Measurements from ENCODE around the gene STIM2. TPM values are rescaled to one million over a fixed set of nuclear protein-coding genes. Genes with fewer than 3 reads are reported as not detected.

Gene STIM2
- total RNA-seq, 6 experiments from 2014 or later = 9.1 to 14.6 (median 9.6) TPM

DNA sequence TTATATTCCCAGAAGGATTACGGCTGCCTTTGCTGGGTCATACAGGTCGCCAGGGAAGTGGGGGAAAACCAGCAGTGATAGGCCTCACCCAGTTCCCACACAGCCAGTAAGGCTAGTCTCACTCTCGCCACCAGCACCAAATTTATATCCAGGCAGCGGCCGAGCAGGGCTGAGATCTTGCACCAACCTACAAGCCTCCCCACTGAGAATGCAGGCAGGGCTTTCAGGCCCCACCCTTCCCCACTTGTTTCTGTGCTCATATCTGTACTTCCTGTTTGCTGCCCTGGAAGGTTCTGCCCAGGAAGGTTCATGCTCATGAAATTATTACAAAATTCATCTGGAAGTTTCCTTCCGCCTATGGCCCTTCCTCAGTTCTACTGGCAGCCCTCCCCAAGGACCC lies 179.7 kb downstream of the STIM2 start:
- Histone ChIP-seq H3K4me3 (no peak overlapping the region), H3K27me3 (no peaks in the 10 kb centered on the region), H3K27ac (no peak overlapping the region), H3K4me1 (peaks cover 0 to 16% (median 0%) of the 10 kb centered on the region in 4 donors), H3K36me3 (no peaks in the 10 kb centered on the region), H3K9me3 (no peaks in the 10 kb centered on the region)
- 73% methylated on average over 6 of the region's 6 CpGs for WGBS (ENCODE audit: insufficient coverage, low coverage, low lambda C conversion rate, missing lambda C conversion rate)
- DNase-seq = no peak
- ATAC-seq = peak in 2 of 4 donors; percentile 37 to 47
- intact Hi-C loops (cut with DNase I) = no loop called here
- TF ChIP-seq, protein P1, sequence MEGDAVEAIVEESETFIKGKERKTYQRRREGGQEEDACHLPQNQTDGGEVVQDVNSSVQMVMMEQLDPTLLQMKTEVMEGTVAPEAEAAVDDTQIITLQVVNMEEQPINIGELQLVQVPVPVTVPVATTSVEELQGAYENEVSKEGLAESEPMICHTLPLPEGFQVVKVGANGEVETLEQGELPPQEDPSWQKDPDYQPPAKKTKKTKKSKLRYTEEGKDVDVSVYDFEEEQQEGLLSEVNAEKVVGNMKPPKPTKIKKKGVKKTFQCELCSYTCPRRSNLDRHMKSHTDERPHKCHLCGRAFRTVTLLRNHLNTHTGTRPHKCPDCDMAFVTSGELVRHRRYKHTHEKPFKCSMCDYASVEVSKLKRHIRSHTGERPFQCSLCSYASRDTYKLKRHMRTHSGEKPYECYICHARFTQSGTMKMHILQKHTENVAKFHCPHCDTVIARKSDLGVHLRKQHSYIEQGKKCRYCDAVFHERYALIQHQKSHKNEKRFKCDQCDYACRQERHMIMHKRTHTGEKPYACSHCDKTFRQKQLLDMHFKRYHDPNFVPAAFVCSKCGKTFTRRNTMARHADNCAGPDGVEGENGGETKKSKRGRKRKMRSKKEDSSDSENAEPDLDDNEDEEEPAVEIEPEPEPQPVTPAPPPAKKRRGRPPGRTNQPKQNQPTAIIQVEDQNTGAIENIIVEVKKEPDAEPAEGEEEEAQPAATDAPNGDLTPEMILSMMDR (IDR thresholded peaks at IDR 0.05) = no peak
- TF ChIP-seq POLR2A (IDR thresholded peaks at IDR 0.05) = no peak

DNA sequence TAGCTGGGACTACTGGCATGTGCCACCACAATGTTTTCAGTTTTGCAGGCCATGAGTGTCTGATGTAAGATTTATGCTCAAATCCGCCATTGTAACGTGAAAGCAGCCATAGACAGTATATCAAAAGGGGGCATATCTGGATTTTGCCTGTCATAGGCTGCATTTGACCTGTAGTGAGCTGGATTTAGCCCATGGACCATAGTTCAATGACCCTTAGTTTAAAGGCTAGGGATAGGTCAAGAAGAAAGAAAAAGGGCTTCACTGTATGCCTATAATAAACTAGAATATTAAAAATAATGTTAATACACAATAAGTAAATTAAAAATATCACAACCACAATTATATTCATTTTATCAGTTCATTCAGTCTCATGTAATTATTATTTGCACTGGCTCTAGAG lies 181.8 kb downstream of the STIM2 start:
- H3K27me3 ChIP-seq = no peaks in the 10 kb centered on the region
- no peak for DNase-seq
- no peak overlapping the region for H3K4me3 ChIP-seq
- intact Hi-C loops (cut with DNase I) = no loop called here
- no peak overlapping the region for H3K27ac ChIP-seq
- H3K4me1 ChIP-seq = peaks cover 0 to 34% (median 2%) of the 10 kb centered on the region in 4 donors
- no peak for TF ChIP-seq POLR2A (IDR thresholded peaks at IDR 0.05)
- TF ChIP-seq, protein P1 (IDR thresholded peaks at IDR 0.05) = no peak
- no peaks in the 10 kb centered on the region for H3K36me3 ChIP-seq
- no peaks in the 10 kb centered on the region for H3K9me3 ChIP-seq
- 80% methylated on average over 2 of the region's 2 CpGs for WGBS (ENCODE audit: insufficient coverage, low coverage, low lambda C conversion rate, missing lambda C conversion rate)
- ATAC-seq = no peak

DNA sequence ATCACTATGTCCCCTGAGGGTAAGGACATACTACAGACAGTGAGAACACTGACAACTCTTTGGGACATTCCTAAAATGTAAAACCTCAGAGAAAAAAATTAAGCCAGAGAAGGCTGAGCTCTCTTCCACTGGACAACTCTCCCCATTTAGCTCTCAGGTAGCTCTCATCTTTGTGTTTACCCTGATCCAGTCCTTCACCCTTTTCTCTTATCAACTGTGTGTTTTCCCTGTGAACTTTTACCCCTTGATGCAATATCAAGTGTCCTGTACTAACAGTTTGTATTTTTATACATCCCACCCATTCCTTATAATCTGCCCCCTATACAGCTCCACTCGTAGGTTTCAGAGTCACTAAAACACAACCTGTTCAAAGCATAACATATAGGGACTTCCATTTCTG lies 182.6 kb downstream of the STIM2 start:
- intact Hi-C loops (cut with DNase I) = no loop called here
- Histone ChIP-seq H3K4me3 (no peak overlapping the region), H3K36me3 (no peaks in the 10 kb centered on the region), H3K27ac (no peak overlapping the region), H3K4me1 (peaks cover 0 to 35% (median 2%) of the 10 kb centered on the region in 4 donors), H3K27me3 (no peaks in the 10 kb centered on the region), H3K9me3 (no peaks in the 10 kb centered on the region)
- 31% methylated on average over 1 of the region's 1 CpG for WGBS (ENCODE audit: insufficient coverage, low coverage, low lambda C conversion rate, missing lambda C conversion rate)
- ATAC-seq (peak; percentile 86 to 92 (median 87)), DNase-seq (no peak)
- TF ChIP-seq, protein P1 (IDR thresholded peaks at IDR 0.05) = no peak
- no peak for TF ChIP-seq POLR2A (IDR thresholded peaks at IDR 0.05)

DNA sequence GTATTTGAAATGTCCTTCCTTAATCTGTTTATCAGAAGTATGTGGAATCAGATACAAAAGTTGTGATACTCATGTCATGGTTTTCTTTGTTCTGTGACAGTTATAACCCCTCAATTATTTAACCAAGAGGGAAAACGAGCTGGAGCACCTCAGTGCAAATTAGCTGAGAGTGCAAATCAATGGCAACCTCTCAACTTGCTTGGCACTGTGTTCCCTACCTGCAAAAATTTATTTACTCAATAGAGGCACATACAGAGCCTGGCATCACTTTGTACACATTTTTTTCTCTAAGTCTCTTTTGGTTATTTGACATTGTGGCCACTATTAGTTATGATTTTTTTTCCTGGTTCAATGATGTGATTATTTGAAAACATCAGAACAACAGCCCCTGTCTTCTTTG lies 186.2 kb downstream of the STIM2 start:
- Histone ChIP-seq H3K4me1 (peaks cover 0 to 42% (median 2%) of the 10 kb centered on the region in 4 donors), H3K27me3 (no peaks in the 10 kb centered on the region), H3K27ac (no peak overlapping the region), H3K9me3 (no peaks in the 10 kb centered on the region), H3K4me3 (no peak overlapping the region), H3K36me3 (no peaks in the 10 kb centered on the region)
- 6% methylated on average over 1 of the region's 1 CpG for WGBS (ENCODE audit: insufficient coverage, low coverage, low lambda C conversion rate, missing lambda C conversion rate)
- intact Hi-C loops (cut with DNase I) = no loop called here
- TF ChIP-seq POLR2A (IDR thresholded peaks at IDR 0.05) = no peak
- TF ChIP-seq, protein P1 (IDR thresholded peaks at IDR 0.05) = no peak
- ATAC-seq (peak; percentile 68 to 74 (median 72)), DNase-seq (no peak)

All from right lobe of liver (tissue), 6 donors.